Coronary artery (tissue), 2 donors: ENCODE measurements around the gene TTC34.

Experiments used
- DNase-seq: peaks from one replicate; pipeline ENCODE4 v3.0.0-alpha.2; 2017; ENCODE audit warnings: low spot score
- H3K27ac ChIP-seq, 2 donors: fragments of 200-600 bp; sonication (generic); one replicate each; pipeline ENCODE4 v1.5.1; 2016 to 2019
- H3K4me3 ChIP-seq: fragments of 200-600 bp; sonication (generic); 2 replicates; pipeline ENCODE4 v1.5.1; 2016; ENCODE audit warnings: mild to moderate bottlenecking, moderate library complexity
- CTCF ChIP-seq: fragments of 200-600 bp; sonication (generic); IDR thresholded peaks from one replicate; pipeline ENCODE4 v1.5.1; 2019; ENCODE audit warnings: antibody characterized with exemption

The TTC34 gene

GRCh38 chr1:2821966-2822620 lies 20.6 kb upstream of the TTC34 start:
- H3K4me3 ChIP-seq, result no peak overlapping the region
- H3K27ac ChIP-seq, result no peak overlapping the region
- DNase-seq, result no peak
- peak; percentile 62 for TF ChIP-seq CTCF

- Histone ChIP-seq H3K4me3 (no peak overlapping the region), H3K27ac (no peak overlapping the region)
- no peak for TF ChIP-seq CTCF
- no peak for DNase-seq
Measured at GRCh38 chr1:2821373-2821955, 20.0 kb upstream of the TTC34 start.

GRCh38 chr1:2820731-2821372 lies 19.4 kb upstream of the TTC34 start:
- no peak for DNase-seq
- H3K27ac ChIP-seq, result no peak overlapping the region
- H3K4me3 ChIP-seq, result no peak overlapping the region
- no peak for TF ChIP-seq CTCF

- Histone ChIP-seq H3K4me3 (no peak overlapping the region), H3K27ac (no peak overlapping the region)
- DNase-seq, result no peak
- TF ChIP-seq CTCF, result no peak
Measured at GRCh38 chr1:2819831-2820730, 18.6 kb upstream of the TTC34 start.

- DNase-seq, result no peak
- no peak for TF ChIP-seq CTCF
- H3K27ac ChIP-seq, result no peak overlapping the region
Measured at GRCh38 chr1:2819429-2819828, 17.9 kb upstream of the TTC34 start.

GRCh38 chr1:2817784-2818564 lies 16.5 kb upstream of the TTC34 start:
- TF ChIP-seq CTCF, result no peak
- no peak overlapping the region for H3K4me3 ChIP-seq
- DNase-seq, result no peak
- no peak overlapping the region for H3K27ac ChIP-seq

More at GRCh38 chr1:2819429-2819828, 17.9 kb upstream of the TTC34 start:
- H3K4me3 ChIP-seq, result no peak overlapping the region
